Vagina (tissue), 2 donors: ENCODE measurements around the gene PDE7B.

ENCODE experiments used
- POLR2A ChIP-seq, 2 donors: fragments of 450-650 bp; IDR thresholded peaks; one replicate each; pipeline ENCODE4 v1.6.1; 2017; ENCODE audit warnings: antibody characterized with exemption in 2 of 2, mild to moderate bottlenecking in 2 of 2, moderate library complexity in 2 of 2
- POLR2AphosphoS5 ChIP-seq, 2 donors: sonication (generic); formaldehyde crosslinking; IDR thresholded peaks; one replicate each; pipeline ENCODE4 v1.9.0; 2017; ENCODE audit warnings: antibody characterized with exemption in 2 of 2, mild to moderate bottlenecking in 2 of 2, low read depth in 1 of 2; ENCODE audit not compliant: insufficient read depth in 1 of 2
- TF ChIP-seq, protein P1 (sequence below), 3 experiments: fragments of 450-650 bp in 2 of 3; fragments of 200-600 bp in 1 of 3; sonication (generic) in 1 of 3; IDR thresholded peaks; one replicate each; pipeline ENCODE4 v1.5.1; 2017 to 2019; ENCODE audit warnings: antibody characterized with exemption in 3 of 3, mild to moderate bottlenecking in 2 of 3, moderate library complexity in 2 of 3

DNA sequence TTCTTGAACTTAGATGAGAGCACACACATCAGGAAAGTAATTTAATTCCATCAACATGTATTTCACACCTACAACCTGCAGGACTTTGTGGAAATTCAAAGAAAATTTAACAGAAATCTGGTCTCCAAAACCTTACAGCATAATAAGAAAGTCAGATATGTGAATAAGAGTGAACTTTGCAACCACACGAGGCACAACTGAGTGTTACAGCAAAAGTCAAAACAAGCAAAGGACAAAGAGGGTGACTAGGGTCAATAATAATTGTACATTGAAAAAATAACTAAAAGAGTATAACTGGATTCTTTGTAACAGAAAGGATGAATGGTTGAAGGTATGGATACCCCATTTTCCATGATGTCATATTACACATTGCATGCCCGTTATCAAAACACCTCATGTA, 284.8 kb downstream of the PDE7B start:
- TF ChIP-seq, protein P1, sequence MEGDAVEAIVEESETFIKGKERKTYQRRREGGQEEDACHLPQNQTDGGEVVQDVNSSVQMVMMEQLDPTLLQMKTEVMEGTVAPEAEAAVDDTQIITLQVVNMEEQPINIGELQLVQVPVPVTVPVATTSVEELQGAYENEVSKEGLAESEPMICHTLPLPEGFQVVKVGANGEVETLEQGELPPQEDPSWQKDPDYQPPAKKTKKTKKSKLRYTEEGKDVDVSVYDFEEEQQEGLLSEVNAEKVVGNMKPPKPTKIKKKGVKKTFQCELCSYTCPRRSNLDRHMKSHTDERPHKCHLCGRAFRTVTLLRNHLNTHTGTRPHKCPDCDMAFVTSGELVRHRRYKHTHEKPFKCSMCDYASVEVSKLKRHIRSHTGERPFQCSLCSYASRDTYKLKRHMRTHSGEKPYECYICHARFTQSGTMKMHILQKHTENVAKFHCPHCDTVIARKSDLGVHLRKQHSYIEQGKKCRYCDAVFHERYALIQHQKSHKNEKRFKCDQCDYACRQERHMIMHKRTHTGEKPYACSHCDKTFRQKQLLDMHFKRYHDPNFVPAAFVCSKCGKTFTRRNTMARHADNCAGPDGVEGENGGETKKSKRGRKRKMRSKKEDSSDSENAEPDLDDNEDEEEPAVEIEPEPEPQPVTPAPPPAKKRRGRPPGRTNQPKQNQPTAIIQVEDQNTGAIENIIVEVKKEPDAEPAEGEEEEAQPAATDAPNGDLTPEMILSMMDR (IDR thresholded peaks at IDR 0.05), result no peak
- TF ChIP-seq POLR2A (IDR thresholded peaks at IDR 0.05) (no peak), POLR2AphosphoS5 (IDR thresholded peaks at IDR 0.05; ENCODE audit: insufficient read depth in 1 of 2, low read depth in 1 of 2) (no peak)
